SKM-1 treated with dmso at 0.1 percent for 144 hours (cell line): ENCODE results near the gene EPS8.
"Not testable (repeated sequence)": the region's sequence is repeated elsewhere in the genome, so short reads cannot be mapped to it uniquely, and the experiment has no call there.

ENCODE experiments used
- DNase-seq: peaks from one replicate; lab custom pipeline; 2025; ENCODE audit not compliant: unreplicated experiment; lab: John Stamatoyannopoulos, UW

EPS8 gene

GRCh38 chr12:15662303-15662980 lies 126.7 kb downstream of the EPS8 start:
- DNase-seq: no peak

GRCh38 chr12:15651371-15651770 lies 137.8 kb downstream of the EPS8 start:
- DNase-seq: no peak

GRCh38 chr12:15650399-15651128 lies 138.6 kb downstream of the EPS8 start:
- no peak for DNase-seq

GRCh38 chr12:15649347-15649746 lies 139.8 kb downstream of the EPS8 start:
- no peak for DNase-seq

GRCh38 chr12:15648558-15648957 lies 140.6 kb downstream of the EPS8 start:
- no peak for DNase-seq

- DNase-seq: no peak
Observed at GRCh38 chr12:15646581-15646980, 142.6 kb downstream of the EPS8 start.

- no peak for DNase-seq
Observed at GRCh38 chr12:15644700-15645099, 144.5 kb downstream of the EPS8 start.

- no peak for DNase-seq
Observed at GRCh38 chr12:15638231-15638630, 151.0 kb downstream of the EPS8 start.

GRCh38 chr12:15636060-15636890 lies 152.9 kb downstream of the EPS8 start:
- no peak for DNase-seq

- DNase-seq: no peak
Observed at GRCh38 chr12:15634010-15634683, 155.0 kb downstream of the EPS8 start.

- no peak for DNase-seq
Observed at GRCh38 chr12:15633201-15633600, 156.0 kb downstream of the EPS8 start.

- no peak for DNase-seq
Observed at GRCh38 chr12:15632708-15633107, 156.5 kb downstream of the EPS8 start.

- DNase-seq: no peak
Observed at GRCh38 chr12:15631007-15631715, 158.0 kb downstream of the EPS8 start.

GRCh38 chr12:15629761-15630160 lies 159.4 kb downstream of the EPS8 start:
- no peak for DNase-seq

GRCh38 chr12:15629108-15629507 lies 160.1 kb downstream of the EPS8 start:
- DNase-seq: no peak

- no peak for DNase-seq
Observed at GRCh38 chr12:15627995-15628945, 160.9 kb downstream of the EPS8 start.

GRCh38 chr12:15625075-15625474 lies 164.1 kb downstream of the EPS8 start:
- no peak for DNase-seq

- no peak for DNase-seq
Observed at GRCh38 chr12:15620741-15621539, 168.2 kb downstream of the EPS8 start.

GRCh38 chr12:15616495-15616894 lies 172.7 kb downstream of the EPS8 start:
- DNase-seq: not testable (repeated sequence)
